ENCODE results near the gene PADI2. TPM values are rescaled to one million over a fixed set of nuclear protein-coding genes. Genes with fewer than 3 reads are reported as not detected.

Gene PADI2
- total RNA-seq, 2 donors from 2014 or later, result 2.3 to 3.0 TPM

DNA sequence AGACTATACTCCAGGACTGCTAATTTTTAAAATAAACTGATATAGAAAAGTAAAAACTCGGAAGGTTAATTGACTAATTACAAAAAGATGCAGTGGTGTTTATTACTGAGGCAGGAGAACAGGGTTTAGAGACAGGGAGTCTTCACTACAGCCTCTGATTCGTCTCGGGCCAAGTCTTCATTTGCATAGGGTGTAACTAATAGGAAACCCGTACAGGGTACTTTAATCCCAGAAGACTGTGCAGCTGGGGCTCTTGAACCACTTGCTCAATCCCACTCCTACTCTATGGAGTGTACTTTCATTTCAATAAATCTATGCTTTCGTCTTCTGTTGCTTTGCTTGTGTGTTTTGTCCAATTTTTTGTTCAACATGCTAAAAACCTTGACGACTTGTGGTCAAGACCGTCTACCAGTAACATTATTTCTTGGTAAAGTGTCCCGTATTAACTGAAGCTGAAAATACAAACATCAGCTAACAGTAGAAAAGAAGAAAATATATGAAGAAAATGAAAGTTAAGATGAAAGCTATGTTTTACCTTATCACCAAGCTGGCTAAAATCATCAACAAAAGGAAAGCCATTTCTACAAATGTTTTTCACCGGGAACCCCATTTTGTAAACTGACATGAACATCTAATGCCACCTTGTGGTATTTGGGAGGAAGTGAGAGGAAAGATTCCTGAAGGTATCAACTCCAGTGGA lies 73.5 kb downstream of the PADI2 start:
- DNase-seq (peak in 2 of 4 donors; percentile 14 to 27), ATAC-seq (peak; percentile 70)
- Histone ChIP-seq H3K4me3 (no peak overlapping the region), H3K27me3 (no peaks in the 10 kb centered on the region), H3K27ac (peak overlapping the region in 3 of 4 donors; percentile 7 to 69 (median 11)), H3K36me3 (replicated peaks in 1 of 2; ENCODE audit: insufficient read depth in 1 of 2, low read depth in 2 of 2) (peaks cover 0 to 13% of the 10 kb centered on the region in 2 donors), H3K9me3 (no peaks in the 10 kb centered on the region), H3K4me1 (peaks cover 14% of the 10 kb centered on the region)
- intact Hi-C loops (cut with DNase I), result no loop called here
- TF ChIP-seq POLR2A (IDR thresholded peaks at IDR 0.05), result no peak
- peak; percentile 59 to 93 (median 90) for TF ChIP-seq CTCF (IDR thresholded peaks at IDR 0.05)
- WGBS, 2 donors, result 23 to 31% methylated on average over 9 of the region's 9 CpGs

- TF ChIP-seq CTCF (IDR thresholded peaks at IDR 0.05) (no peak), POLR2A (IDR thresholded peaks at IDR 0.05) (no peak)
- Histone ChIP-seq H3K27me3 (no peaks in the 10 kb centered on the region), H3K27ac (peak overlapping the region in 1 of 4 donors; percentile 69), H3K36me3 (replicated peaks in 1 of 2; ENCODE audit: insufficient read depth in 1 of 2, low read depth in 2 of 2) (peaks cover 0 to 13% of the 10 kb centered on the region in 2 donors), H3K9me3 (no peaks in the 10 kb centered on the region), H3K4me3 (no peak overlapping the region), H3K4me1 (peaks cover 14% of the 10 kb centered on the region)
- ATAC-seq, result no peak
- DNase-seq, result no peak
- intact Hi-C loops (cut with DNase I), result no loop called here
- WGBS, 2 donors, result 66 to 68% methylated on average over 5 of the region's 5 CpGs
Observed at GRCh38 chr1:17045150-17045549, 74.1 kb downstream of the PADI2 start.

DNA sequence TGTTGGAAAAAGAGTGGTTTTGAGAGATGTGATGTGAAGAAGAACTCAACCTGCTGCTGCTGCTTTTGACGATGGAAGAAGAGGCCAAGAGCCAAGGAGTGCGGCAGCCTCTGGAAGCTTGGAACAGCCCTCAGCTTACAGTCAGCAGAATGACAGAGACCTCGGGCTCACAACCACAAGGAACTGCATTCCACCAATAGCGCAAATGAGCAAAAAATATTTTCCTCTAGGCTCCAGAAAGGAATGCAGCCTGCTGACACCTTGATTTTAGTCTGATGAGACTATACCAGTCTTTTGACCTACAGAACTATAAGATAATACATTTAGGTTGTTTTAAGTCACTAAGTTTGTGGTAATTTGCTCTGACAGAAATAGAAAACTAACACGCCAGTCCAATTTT lies 75.6 kb downstream of the PADI2 start:
- no peak overlapping the region for H3K4me3 ChIP-seq
- TF ChIP-seq POLR2A (IDR thresholded peaks at IDR 0.05) (no peak), CTCF (IDR thresholded peaks at IDR 0.05) (no peak)
- H3K27ac ChIP-seq, result no peak overlapping the region
- ATAC-seq (no peak), DNase-seq (no peak)
- intact Hi-C loops (cut with DNase I), result loop anchor here (5.0 kb wide), 1 partner anchor 86 kb away; no protein-coding TSS in a partner anchor
- peaks cover 0 to 13% of the 10 kb centered on the region in 2 donors for H3K36me3 ChIP-seq (replicated peaks in 1 of 2; ENCODE audit: insufficient read depth in 1 of 2, low read depth in 2 of 2)
- no peaks in the 10 kb centered on the region for H3K9me3 ChIP-seq
- H3K4me1 ChIP-seq, result peaks cover 14% of the 10 kb centered on the region
- no peaks in the 10 kb centered on the region for H3K27me3 ChIP-seq
- 69 to 81% methylated on average over 5 of the region's 5 CpGs for WGBS, 2 donors

DNA sequence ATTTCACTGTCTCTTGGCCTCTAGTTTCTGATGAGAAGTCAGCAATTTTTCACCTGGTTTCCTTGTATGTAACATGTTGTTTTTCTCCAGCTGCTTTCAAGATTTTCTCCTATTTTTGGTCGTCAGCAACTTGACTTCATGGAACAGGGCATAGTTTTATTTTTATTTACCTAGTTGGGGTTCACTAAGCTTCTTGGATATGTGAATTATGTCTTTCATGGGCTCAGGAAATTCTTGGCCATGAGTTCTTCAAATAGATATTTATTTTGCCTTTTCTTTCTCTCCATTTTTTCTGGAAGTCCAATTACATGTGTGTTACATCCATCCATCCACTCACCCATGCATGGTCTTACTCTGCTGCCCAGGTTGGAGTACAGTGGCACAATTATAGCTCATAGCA lies 79.1 kb downstream of the PADI2 start:
- Histone ChIP-seq H3K4me3 (no peak overlapping the region), H3K4me1 (no peaks in the 10 kb centered on the region), H3K9me3 (no peaks in the 10 kb centered on the region), H3K27ac (no peak overlapping the region), H3K36me3 (replicated peaks in 1 of 2; ENCODE audit: insufficient read depth in 1 of 2, low read depth in 2 of 2) (peaks cover 4 to 15% of the 10 kb centered on the region in 2 donors), H3K27me3 (no peaks in the 10 kb centered on the region)
- TF ChIP-seq POLR2A (IDR thresholded peaks at IDR 0.05) (no peak), CTCF (IDR thresholded peaks at IDR 0.05) (no peak)
- no peak for ATAC-seq
- no peak for DNase-seq
- intact Hi-C loops (cut with DNase I), result loop anchor here (5.0 kb wide), 1 partner anchor 83 kb away; no protein-coding TSS in a partner anchor
- WGBS, 2 donors, result 84 to 86% methylated on average over 1 of the region's 1 CpG

- TF ChIP-seq POLR2A (IDR thresholded peaks at IDR 0.05) (no peak), CTCF (IDR thresholded peaks at IDR 0.05) (no peak)
- WGBS, 2 donors, result 95 to 96% methylated on average over 2 of the region's 2 CpGs
- peaks cover 4 to 15% of the 10 kb centered on the region in 2 donors for H3K36me3 ChIP-seq (replicated peaks in 1 of 2; ENCODE audit: insufficient read depth in 1 of 2, low read depth in 2 of 2)
- H3K27me3 ChIP-seq, result no peaks in the 10 kb centered on the region
- ATAC-seq, result no peak
- no peaks in the 10 kb centered on the region for H3K4me1 ChIP-seq
- no peak for DNase-seq
- no peak overlapping the region for H3K4me3 ChIP-seq
- no peaks in the 10 kb centered on the region for H3K9me3 ChIP-seq
- no peak overlapping the region for H3K27ac ChIP-seq
- intact Hi-C loops (cut with DNase I), result no loop called here
Observed at GRCh38 chr1:17039522-17039921, 79.7 kb downstream of the PADI2 start.

Data from body of pancreas (tissue), 4 donors.